Glomerular visceral epithelial cell (primary cell): ENCODE measurements around the gene TNIP2.

ENCODE experiments used
- DNase-seq: peaks from one replicate; pipeline ENCODE4 v3.0.0-alpha.2; 2016; ENCODE audit errors: extremely low spot score

The TNIP2 gene, protein sequence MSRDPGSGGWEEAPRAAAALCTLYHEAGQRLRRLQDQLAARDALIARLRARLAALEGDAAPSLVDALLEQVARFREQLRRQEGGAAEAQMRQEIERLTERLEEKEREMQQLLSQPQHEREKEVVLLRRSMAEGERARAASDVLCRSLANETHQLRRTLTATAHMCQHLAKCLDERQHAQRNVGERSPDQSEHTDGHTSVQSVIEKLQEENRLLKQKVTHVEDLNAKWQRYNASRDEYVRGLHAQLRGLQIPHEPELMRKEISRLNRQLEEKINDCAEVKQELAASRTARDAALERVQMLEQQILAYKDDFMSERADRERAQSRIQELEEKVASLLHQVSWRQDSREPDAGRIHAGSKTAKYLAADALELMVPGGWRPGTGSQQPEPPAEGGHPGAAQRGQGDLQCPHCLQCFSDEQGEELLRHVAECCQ

GRCh38 chr4:2755821-2756690 lies at the start of gene TNIP2:
Gene TNIP2, minus strand, starts transcription at chr4:2756336. Its CDS starts 47 bp downstream, at chr4:2756289.
- DNase-seq, result peak; percentile 87

DNA sequence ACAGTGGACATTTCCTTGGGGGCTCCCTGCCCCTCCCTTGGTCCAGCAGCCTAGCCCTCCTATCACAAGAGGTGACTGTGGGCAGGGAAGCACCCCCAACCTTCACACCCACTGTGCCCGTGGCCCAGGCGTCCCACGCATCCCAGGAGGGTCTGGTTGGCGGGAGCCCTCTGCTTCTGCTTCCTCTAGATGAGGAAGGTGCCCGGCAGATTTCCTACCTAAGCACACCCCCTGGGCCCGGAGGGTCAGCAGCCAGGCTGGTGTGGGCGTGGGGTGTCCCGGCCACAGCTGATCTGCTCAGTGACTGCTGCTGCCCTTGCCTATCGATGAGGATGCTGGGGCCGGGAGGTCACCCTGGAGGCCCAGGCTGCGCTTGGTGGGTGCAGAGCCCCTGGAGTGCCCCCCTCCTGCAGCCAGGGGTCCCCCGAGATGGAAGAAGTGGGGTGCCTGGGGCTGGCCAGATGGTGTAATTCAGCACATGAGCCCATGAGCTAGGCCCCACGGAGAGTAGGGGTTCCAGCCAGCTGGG lies 48.9 kb upstream of the TNIP2 start:
- no peak for DNase-seq

DNA sequence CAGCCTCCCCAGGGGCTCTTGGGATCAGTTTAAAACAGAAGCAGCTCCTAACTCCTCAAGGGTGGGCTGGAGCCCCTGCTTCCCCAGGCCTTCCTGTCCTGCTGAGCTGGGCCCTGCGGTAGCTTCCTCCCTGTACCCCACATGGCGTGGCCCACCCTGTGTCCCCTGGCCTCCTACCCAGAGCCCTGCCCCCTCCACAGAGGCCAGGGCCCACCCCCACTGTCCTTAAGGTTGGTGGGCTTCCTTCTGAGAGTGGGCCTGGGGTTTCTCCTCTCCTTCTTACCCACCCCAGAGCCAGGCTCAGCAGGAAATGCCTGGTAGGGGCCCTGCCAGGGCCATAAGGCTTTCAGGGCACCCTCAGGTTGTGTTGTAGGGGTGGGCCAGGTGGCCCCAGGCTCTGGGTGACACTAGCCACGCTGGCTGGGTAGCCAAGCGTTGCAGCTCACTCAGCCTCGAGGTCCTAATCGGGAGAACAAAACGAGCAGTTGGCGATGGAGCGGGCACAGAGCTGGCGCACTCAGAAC lies 48.4 kb upstream of the TNIP2 start:
- DNase-seq, result no peak

GRCh38 chr4:2803624-2804448 lies 47.7 kb upstream of the TNIP2 start:
- DNase-seq, result no peak

DNA sequence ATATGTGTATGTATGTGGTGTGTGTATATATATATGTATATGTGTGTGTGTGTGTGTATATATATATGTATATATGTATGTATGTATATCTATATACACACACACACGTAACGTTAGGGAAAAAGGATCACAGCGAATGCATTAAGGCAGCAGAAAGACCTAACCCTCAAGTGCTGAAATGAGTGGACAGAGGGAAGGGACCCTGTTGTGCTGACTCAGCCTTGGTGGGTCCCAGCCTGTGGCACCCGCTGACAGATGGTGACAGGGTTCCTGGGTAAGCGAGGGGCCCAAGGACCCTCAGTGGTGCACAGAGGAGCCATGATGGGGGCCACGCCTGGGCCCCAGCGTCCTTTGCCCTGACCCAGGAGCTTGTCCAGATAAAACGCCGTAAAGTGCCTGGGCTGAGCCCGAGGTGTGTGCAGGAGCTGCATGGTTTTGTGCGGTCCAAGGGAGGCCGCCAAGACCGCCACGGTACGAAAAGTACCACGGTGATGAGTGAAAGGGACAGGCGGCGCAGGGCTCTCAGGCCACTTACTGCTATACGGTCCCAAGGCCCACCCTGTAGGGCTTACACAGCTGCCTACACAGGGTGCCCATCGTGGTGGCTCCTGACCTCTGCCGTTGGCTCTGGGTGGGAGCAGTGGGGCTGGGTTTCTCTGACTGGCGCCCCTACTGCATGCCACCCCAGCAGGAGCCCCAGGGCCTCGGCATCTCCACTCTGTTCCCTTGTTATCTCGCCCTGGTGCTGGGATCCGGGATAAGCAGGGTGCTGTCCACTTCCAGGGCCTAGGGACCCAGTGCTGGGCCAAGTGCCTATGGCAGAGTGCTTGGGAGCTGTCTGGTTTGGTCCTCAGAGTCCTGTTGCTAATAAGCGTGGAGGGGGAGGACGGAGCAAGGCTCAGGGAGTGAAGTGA lies 46.7 kb upstream of the TNIP2 start:
- no peak for DNase-seq

- DNase-seq, result peak; percentile 38
Observed at GRCh38 chr4:2800691-2801596, 44.8 kb upstream of the TNIP2 start.

- DNase-seq, result no peak
Observed at GRCh38 chr4:2799971-2800690, 44.0 kb upstream of the TNIP2 start.

GRCh38 chr4:2799224-2799911 lies 43.2 kb upstream of the TNIP2 start:
- no peak for DNase-seq

GRCh38 chr4:2798399-2799223 lies 42.5 kb upstream of the TNIP2 start:
- DNase-seq, result no peak

DNA sequence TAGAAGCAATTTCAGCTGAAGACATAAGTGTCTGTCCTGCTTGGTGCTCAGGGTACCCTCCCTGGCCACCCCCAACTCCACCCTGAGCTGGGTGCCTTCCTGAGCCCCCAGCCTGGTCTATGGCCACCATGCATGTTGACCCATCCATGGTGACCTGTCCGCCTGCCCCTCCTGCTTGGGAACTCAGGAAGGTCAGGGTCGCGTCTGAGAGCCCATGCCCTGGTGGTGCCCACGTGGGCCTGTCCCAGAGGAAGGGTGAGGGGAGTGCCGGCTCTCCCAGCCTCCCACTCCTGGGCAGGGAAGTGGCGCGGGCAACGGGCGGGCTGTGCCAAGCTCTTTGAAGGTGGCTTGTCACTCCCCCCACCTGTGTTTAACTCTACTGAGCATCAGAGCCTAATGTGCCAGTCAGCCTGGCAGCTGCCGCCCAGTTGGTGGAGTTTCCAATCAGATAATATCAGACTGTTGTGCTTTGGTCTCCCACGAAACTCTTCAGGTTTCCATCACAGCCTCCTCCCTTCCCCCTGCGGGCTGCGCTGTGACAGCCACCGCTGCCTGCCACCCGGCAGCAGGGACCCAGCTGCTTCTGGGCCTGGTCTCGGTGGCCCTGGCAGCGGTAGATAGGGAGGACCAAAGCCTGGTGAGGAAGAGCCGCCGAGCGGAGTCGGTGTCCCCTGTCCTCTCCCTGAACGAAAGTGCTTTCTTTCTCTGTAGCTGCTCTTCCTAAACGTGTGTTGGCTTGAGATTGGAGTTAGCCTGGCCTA lies 41.6 kb upstream of the TNIP2 start:
- no peak for DNase-seq

DNA sequence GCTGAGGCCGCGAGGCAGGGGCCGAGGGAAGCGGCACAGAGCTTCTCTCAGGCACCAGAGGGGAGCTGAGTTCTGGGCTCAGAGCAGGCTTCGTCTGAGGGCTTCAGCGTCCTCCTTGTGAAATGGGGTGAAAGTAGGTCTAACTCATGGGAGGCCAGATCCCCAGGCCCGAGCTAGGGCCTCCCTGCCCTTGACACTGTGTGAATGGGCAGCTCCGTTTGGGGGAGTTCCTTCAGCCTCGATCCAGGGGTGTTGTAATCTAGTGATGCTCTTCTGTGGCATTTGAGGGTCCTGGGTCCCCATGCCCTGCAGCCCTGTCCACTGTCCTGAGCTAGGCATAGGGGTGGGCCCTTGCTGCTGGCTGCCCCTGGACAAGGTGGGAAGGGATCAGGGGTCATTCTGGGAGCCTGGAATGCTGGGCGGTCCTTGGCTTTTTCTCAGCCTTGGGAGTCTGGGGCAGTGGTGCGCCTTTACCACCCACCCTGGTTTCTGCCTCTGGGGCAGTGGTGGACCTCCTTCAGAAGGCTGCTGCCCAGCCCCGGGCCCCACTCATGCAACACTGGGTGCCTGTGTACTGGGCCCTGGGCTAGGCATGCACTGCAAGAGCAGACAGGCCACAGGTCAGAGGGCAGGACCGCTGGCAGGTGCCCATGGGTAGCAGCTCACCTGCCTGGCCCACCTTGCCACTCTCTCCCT lies 40.9 kb upstream of the TNIP2 start:
- DNase-seq, result no peak

DNA sequence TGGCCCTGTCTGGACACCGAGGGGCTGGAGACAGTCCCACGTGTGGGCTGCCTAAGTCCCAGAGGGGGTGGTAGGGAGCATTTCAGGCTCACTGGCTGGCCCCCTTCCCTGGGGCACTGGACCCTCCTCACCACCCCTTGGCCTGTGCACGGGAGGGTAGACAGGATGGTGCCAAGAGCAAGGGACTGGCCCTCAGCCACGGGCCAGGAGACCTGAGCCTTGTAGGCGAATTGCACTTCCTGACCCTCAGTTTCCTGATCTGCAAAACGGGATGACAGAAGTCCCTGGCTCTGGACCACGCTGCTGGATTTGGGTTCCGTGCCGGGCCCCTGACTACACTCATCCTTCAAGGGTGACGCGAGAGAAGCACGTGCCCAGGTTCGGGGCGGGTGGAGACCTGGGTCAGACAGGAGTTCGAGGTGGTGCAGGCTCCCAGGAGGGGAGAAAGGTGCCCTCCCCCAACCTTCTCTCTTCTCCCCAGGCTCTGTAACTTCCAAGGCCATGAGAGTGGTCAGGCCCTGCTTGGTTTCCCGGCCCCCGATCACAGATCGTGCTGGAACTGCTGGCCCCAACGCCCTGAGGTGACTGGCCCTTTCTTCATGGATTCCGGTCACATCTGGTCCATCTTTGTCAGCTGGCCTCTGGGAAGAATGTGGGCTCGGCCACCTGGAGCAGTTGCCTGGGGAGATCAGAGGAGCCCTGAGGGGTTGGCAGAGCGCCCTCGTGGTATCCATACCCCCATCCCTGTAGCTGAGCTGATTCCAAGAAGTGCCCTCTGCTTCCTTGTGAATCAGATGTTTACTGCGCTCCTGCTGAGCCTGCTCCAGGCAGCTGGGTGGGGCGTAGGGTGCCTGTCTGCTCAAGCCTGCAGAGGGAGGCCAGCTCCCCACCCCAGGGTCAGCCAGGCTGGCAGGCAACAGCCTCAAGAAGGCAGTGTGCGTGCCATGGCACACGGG lies 40.0 kb upstream of the TNIP2 start:
- peak; percentile 96 for DNase-seq

GRCh38 chr4:2795300-2795892 lies 39.3 kb upstream of the TNIP2 start:
- no peak for DNase-seq
